Epithelial cell of proximal tubule (primary cell): ENCODE measurements around the gene GNAI3. TPM values are rescaled to one million over a fixed set of nuclear protein-coding genes. Genes with fewer than 3 reads are reported as not detected.
A peak's percentile ranks its signal among the peaks of the same experiment; 100 is the strongest.

Source experiments
- DNase-seq: peaks from one replicate; pipeline ENCODE4 v3.0.0-alpha.2; 2011; ENCODE audit warnings: low read depth
- H3K4me3 ChIP-seq: 2 replicates; pipeline ENCODE4 v1.5.1; 2011; ENCODE audit warnings: low read depth, mild to moderate bottlenecking, low read length
- total RNA-seq: library from RNA; depleted of rRNA; stranded (reverse); fragments of >200 nt; gene quantifications from 2 replicates; pipeline ENCODE4 v1.2.3, GENCODE V29; 2015
- TF ChIP-seq, protein P1 (sequence below): conservative IDR thresholded peaks from 2 replicates; pipeline ENCODE4 v1.5.1; 2012; ENCODE audit warnings: low read depth, mild to moderate bottlenecking, low read length

Gene GNAI3
- total RNA-seq, 1 donor from 2014 or later = 12.7 TPM

GRCh38 chr1:109623601-109624161 lies 75.3 kb downstream of the GNAI3 start:
- H3K4me3 ChIP-seq = no peak overlapping the region
- DNase-seq = no peak
- TF ChIP-seq, protein P1, sequence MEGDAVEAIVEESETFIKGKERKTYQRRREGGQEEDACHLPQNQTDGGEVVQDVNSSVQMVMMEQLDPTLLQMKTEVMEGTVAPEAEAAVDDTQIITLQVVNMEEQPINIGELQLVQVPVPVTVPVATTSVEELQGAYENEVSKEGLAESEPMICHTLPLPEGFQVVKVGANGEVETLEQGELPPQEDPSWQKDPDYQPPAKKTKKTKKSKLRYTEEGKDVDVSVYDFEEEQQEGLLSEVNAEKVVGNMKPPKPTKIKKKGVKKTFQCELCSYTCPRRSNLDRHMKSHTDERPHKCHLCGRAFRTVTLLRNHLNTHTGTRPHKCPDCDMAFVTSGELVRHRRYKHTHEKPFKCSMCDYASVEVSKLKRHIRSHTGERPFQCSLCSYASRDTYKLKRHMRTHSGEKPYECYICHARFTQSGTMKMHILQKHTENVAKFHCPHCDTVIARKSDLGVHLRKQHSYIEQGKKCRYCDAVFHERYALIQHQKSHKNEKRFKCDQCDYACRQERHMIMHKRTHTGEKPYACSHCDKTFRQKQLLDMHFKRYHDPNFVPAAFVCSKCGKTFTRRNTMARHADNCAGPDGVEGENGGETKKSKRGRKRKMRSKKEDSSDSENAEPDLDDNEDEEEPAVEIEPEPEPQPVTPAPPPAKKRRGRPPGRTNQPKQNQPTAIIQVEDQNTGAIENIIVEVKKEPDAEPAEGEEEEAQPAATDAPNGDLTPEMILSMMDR = no peak

GRCh38 chr1:109624201-109625010 lies 76.0 kb downstream of the GNAI3 start:
- no peak overlapping the region for H3K4me3 ChIP-seq
- TF ChIP-seq, protein P1 = no peak
- no peak for DNase-seq

DNA sequence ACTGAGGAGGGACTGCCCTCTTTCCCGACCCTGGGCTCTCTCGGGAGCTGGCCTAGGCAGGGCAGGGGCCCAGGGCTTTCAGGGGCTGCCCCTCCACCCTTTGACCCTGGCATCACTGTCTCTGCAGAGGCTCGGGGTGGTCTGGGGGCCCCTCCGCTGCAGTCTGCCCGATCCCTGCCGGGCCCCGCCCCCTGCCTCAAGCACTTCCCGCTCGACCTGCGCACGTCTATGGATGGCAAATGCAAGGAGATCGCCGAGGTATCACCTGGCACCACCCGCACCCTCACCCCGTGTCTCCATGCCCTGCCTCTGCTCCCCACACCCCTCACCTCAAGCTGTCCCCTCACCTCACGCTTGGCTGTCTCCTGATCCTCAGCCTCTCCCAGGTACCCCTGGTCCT lies 76.8 kb downstream of the GNAI3 start:
- TF ChIP-seq, protein P1 = no peak
- no peak overlapping the region for H3K4me3 ChIP-seq

DNA sequence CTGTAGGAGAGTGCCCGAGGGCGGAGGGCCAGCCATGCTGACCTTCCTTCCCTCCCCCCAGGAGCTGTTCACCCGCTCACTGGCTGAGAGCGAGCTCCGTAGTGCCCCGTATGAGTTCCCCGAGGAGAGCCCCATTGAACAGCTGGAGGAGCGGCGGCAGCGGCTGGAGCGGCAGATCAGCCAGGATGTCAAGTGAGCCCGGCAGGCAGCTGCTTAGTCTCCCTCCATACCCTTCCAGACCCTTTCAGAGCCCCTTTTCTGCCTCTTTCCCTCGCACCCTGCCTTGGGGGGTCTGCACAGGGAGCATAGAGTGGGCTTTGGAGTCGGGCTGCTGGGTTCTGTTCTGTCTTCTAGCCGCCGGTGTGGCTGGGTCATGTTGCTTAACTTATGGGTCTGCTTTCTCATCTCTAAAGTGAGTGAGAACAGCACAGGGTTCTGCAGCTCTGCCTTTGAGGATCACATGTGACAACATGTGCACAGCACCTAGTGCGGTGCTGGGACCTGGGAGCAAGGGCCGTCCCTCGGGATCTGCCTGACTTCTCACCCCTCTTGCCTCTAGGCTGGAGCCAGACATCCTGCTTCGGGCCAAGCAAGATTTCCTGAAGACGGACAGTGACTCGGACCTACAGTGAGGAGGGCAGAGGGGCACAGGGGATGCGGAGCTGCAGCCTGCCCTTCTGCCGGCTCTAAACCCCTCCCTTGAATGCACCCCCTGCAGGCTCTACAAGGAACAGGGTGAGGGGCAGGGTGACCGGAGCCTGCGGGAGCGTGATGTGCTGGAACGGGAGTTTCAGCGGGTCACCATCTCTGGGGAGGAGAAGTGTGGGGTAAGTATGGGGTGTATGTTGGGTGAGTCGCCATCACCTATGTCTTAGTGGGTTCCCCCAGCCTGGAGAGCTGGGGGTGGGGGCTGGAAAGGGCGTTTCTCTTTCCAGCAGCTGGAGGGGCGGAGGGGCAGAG lies 77.5 kb downstream of the GNAI3 start:
- TF ChIP-seq, protein P1 = peak; percentile 3
- no peak for DNase-seq
- H3K4me3 ChIP-seq = no peak overlapping the region

More for the DNA sequence above, 76.8 kb downstream of the GNAI3 start:
- no peak for DNase-seq

DNA sequence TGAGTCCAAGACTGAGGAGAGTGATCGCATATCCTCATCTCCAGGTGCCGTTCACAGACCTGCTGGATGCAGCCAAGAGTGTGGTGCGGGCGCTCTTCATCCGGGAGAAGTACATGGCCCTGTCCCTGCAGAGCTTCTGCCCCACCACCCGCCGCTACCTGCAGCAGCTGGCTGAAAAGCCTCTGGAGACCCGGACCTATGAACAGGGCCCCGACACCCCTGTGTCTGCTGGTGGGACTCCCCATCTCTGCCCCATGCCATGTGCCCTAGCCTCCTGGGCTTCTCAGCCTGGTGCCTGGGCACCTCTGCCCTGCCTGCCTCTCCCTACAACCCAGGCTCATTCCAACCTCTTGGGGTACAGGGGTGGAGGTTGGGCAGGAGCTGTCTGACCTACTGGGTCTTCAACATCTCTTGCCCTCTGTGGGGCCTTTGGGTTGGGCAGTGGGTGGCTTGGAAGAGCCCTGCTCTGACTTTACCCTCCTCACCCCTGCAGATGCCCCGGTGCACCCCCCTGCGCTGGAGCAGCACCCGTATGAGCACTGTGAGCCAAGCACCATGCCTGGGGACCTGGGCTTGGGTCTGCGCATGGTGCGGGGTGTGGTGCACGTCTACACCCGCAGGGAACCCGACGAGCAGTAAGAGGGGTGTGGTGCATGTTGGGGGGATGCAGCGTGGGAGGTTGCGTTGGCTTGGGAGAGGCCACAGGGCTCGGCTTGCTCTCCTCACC lies 78.4 kb downstream of the GNAI3 start:
- TF ChIP-seq, protein P1 = no peak
- DNase-seq = no peak

GRCh38 chr1:109627692-109628399 lies 79.4 kb downstream of the GNAI3 start:
- TF ChIP-seq, protein P1 = no peak
- H3K4me3 ChIP-seq = no peak overlapping the region
- peak; percentile 70 for DNase-seq

More for the DNA sequence above, 78.4 kb downstream of the GNAI3 start:
- H3K4me3 ChIP-seq = no peak overlapping the region
